H4 (cell line): Measurements from ENCODE around the gene YWHAH. TPM values are rescaled to one million over a fixed set of nuclear protein-coding genes. Genes with fewer than 3 reads are reported as not detected.
"Not testable (repeated sequence)": the region's sequence is repeated elsewhere in the genome, so short reads cannot be mapped to it uniquely, and the experiment has no call there.

Experiments
- DNase-seq: peaks from one replicate; pipeline ENCODE4 v3.0.0-alpha.2; 2015; ENCODE audit warnings: low spot score
- total RNA-seq: library from RNA; depleted of rRNA; stranded (reverse); fragments of >200 nt; shearing (Covaris generic); gene quantifications from 2 replicates; pipeline ENCODE4 v1.2.3, GENCODE V29; 2014; rRNA removed

YWHAH gene
- total RNA-seq, 1 experiment from 2014 or later: 105 TPM

GRCh38 chr22:31981976-31982375, 37.6 kb downstream of the YWHAH start:
- DNase-seq: not testable (repeated sequence)

GRCh38 chr22:31983911-31984656, 39.7 kb downstream of the YWHAH start:
- no peak for DNase-seq

DNA sequence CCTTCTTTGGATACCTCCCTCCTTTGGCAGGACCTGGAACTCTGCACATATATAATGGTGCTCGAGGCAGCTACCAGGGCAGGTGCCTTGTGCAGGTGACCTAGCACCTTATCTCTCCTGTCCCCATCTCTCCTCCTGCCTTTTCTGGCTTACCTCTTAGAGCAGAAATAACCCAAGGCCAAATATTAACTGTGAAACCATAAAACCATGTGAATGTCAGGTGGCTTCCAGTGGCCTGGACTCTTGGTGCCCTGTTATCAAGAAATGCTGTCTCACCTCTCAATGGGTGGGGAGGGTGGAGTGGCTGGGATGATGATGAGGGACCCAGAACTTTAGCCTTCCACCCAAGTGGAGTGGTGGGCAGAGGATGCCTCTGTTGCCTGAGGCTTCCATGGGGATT, 42.9 kb downstream of the YWHAH start:
- no peak for DNase-seq

DNA sequence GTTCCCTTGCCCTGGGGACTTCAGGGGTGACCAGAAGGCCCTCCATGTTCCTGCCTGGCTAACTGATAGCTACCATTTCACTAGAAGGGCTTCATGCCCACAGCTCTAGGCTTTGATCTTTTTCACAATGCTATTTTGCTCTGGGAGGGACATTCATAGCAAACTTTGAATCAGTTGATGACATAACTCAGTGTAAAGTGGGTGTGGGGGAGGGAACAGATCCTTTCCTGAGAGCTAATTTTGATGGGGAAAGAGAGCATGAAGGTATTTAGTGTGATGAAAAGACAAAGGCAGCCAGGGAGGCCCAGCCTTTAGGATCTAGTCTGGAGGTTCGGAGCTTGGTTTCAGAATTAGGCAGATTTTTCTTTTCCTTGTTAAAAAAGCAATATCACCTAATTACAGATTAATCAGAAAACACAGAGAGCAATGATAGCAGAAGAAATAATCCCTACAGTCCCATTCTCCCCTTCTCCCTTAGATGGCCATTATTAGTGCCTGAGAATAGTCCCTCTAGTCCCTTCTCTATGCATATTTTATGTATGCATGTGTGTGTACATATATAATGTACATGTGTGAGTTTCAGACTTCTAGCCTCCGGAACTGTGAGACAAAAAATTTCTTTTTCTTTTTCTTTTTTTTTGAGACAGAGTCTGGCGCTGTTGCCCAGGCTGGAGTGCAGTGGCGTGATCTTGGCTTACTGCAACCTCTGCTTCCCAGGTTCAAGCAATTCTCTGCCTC, 46.9 kb downstream of the YWHAH start:
- DNase-seq: no peak

DNA sequence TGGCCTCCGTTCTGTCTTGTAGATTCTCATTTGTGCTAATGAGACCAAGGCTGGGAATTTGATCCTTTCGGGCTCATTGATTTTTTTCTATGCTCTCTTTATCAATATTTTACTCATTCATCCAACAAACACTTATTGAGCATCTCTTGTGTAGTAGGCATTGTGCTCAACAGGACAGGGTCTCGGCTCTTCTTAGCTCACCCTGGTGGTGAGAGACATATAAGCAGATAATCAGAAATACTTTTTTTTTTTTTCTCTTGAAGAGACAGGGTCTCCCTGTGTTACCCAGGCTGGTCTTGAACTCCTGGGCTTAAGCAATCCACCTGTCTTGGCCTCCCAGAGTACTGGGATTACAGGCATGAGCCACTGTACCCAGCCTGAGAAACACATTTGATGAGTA, 50.7 kb downstream of the YWHAH start:
- no peak for DNase-seq

DNA sequence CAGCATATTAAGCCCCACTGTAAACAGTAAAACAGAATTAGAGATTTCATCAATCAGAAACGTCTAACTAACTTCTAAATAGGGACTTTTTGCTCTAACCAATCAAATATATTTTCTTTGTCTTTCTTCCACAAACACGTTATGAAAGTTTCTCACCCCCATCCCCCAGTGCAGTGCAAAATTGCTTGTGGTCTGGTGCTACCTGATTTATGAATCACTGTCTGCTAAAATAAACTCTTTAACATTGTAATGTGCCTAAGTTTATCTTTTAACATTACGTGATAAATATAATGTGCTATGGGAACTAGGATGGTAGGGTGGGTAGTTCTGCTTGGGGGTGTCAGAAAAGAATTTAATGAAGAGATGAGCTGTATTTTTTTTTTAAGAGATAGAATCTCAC, 51.5 kb downstream of the YWHAH start:
- no peak for DNase-seq

- no peak for DNase-seq
These were observed 54.5 kb downstream of the YWHAH start for GRCh38 chr22:31998784-31999385.

DNA sequence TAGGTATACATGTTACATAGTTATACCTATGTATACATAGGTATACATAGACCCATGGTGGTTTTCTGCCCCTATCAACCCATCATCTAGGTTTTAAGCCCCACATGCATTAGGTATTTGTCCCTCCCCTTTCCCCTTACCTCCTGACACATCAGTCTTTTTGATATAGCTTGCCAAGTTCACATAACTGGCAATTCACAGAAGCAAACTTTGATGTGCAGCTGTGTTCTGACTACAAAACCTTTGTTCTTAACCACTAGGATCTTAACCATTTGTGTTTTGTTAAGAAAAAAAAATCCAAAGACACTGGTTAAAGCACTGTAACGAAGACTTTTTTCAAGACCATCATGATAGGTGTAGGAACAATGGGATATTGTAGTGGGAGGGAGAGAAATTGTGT, 55.8 kb downstream of the YWHAH start:
- DNase-seq: no peak

DNA sequence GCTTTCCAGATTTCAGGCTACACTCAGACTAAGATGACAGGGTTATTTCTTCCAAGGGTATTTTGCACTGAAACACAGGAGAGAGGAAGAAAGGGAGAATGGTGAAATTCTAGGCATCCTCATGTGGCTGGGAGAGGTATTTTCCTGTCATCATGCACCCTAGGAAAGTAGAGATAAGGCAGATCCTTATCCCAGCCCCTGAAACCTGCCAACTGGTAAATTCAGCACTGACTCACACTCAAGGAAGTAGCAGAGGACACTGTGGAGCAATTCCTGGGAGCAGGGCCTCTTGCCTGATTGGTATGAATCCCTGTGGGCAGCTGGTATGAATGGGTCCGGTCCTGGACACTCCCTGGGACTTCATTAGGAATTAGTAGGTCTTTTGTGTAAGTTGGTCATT, 61.1 kb downstream of the YWHAH start:
- peak; percentile 7 for DNase-seq

Other genes with a start within 250 kb of the YWHAH start
- gene PRR14L, start 194.4 kb upstream of the YWHAH start, total RNA-seq: 7.0 and 7.2 TPM in 2 replicates
- 5.6 and 7.6 TPM in 2 replicates for gene DEPDC5, start 190.5 kb upstream of the YWHAH start, total RNA-seq
- gene SLC5A1, start 98.7 kb downstream of the YWHAH start, total RNA-seq: not detected in 2 replicates
- not detected in 2 replicates for gene C22orf42, start 214.8 kb downstream of the YWHAH start, total RNA-seq